Amygdala (tissue), 56 donors: ENCODE results near the gene OR8I2.
"Not testable (repeated sequence)": the region's sequence is repeated elsewhere in the genome, so short reads cannot be mapped to it uniquely, and the experiment has no call there.

ENCODE experiments used
- DNase-seq, 56 donors: peaks; one replicate each; lab custom pipeline; 2025; lab: John Stamatoyannopoulos, UW

OR8I2 gene

GRCh38 chr11:56093008-56093407 is at the start of gene OR8I2:
Gene OR8I2 (plus strand): TSS chr11:56093308. CDS start chr11:56093308, 0 bp downstream.
- no peak for DNase-seq

GRCh38 chr11:56045538-56045937 is 47.6 kb upstream of the OR8I2 start:
- DNase-seq: no peak

DNA sequence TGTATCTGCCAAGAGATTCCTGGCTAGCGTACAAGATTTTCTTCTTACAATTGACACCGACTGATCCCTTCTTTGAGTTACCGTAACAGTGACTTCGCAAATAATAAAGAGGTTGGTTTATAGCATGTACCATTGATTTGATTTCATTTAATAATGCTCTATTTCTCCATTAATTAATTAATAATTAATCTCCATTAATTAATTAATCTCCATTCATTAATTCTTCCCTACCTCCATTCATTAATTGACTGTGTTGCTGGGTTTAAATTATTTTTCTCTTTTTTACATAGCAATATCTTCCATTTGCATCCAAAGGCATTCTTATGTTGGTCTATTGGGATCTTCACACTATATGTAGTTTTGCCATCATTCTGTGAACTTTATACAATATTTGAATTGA is 44.6 kb upstream of the OR8I2 start:
- no peak for DNase-seq

DNA sequence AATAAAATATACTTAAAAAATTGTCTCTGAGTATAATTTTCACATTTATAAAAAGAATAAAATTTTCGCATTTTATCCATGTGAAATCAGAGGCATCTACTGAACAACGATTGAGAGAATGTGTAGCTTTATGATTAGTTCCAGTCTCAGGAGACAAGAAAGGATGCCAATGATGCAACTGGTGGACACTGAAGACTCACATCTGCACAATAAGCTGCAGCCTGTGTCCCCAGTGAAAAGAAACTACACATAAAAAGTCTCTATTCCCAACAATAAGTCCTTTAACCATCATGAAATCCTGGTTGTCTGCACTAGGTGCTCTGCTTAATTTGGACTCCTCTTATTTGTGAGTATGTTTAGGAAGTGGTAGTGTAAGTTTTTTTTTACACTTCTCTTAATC is 43.6 kb upstream of the OR8I2 start:
- no peak for DNase-seq

DNA sequence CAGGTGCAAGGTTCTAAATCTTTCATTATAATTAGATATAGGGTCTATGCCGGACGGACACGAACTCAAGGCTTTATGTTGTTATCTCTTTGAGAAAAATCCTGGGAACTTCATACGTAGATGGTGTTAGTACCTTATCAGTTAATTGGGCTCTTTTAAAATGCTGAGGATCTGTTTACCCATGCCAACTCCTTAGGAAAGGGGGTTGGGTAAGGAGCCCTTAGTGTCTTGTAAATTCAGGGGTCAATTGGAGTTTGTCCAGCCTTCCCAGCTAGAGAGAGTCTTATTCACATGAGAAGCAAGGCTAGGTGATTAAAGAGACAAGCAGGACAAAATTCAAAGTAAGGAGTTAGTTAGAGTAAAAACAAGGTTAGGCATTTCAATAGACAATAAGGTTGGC is 36.7 kb upstream of the OR8I2 start:
- DNase-seq: not testable (repeated sequence)

DNA sequence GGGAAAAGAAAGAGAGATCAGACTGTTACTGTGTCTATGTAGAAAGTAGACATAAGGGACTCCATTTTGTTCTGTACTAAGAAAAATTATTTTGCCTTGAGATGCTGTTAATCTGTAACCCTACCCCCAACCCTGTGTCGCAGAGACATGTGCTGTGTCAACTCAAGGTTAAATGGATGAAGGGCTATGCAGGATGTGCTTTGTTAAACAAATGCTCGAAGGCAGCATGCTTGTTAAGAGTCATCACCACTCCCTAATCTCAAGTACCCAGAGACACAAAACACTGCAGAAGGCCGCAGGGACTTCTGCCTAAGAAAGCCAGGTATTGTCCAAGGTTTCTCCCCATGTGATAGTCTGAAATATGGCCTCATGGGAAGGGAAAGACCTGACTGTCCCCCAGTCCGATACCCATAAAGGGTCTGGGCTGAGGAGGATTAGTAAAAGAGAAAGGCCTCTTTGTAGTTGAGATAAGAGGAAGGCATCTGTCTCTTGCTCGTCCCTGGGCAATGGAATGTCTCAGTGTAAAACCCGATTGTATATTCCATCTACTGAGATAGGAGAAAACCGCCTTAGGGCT is 35.4 kb upstream of the OR8I2 start:
- DNase-seq: not testable (repeated sequence)

DNA sequence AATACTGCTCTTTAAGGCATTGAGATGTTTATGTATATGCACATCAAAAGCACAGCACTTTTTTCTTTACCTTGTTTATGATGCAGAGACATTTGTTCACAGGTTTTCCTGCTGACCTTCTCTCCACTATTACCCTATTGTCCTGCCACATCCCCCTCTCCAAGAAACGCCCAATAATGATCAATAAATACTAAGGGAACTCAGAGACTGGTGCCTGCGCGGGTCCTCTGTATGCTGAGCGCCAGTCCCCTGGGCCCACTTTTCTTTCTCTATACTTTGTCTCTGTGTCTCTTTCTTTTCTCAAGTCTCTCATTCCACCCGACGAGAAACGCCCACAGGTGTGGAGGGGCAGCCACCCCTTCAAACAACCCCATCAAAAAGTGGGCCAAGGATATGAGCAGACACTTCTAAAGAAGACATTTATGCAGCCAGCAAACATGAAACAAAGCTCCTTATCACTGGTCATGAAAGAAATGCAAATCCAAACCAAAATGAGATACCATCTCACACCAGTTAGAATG is 34.8 kb upstream of the OR8I2 start:
- DNase-seq: not testable (repeated sequence)

DNA sequence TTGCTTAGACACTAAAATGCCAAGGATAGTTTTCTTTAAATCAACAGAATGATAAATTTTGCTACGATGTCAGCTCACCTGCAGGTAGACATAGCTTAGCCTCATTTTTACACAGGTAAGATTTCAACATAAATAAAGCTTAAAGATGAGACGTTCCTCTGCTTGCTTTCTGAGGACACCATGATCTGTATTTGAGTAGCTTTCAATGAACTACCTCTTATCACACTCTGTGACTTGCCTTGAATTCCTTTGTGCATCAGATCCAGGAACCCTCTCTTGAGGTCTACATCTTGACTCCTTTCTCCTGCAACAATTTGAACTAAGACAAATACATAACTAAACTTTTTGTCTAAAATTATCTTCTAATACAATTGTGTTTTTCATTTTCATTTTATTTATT is 26.1 kb upstream of the OR8I2 start:
- DNase-seq: no peak

DNA sequence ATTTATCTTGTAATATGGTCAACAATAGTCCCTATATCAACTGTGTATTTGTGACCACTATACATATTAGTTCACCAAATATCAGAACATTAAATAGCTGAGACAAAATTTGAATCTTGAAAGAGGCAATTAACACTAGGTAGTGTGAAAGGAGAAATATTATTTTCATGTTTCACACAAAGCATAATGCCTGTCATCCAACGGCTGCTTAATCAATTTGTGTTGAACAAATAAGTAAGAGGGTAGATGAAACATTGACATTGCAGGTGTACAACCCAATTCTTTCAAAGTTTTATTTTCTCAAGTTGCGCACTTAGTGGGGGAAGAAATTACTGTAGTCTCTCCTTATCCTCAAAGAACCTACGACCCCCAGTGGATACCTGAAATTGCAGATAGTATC is 3.4 kb upstream of the OR8I2 start:
- no peak for DNase-seq

DNA sequence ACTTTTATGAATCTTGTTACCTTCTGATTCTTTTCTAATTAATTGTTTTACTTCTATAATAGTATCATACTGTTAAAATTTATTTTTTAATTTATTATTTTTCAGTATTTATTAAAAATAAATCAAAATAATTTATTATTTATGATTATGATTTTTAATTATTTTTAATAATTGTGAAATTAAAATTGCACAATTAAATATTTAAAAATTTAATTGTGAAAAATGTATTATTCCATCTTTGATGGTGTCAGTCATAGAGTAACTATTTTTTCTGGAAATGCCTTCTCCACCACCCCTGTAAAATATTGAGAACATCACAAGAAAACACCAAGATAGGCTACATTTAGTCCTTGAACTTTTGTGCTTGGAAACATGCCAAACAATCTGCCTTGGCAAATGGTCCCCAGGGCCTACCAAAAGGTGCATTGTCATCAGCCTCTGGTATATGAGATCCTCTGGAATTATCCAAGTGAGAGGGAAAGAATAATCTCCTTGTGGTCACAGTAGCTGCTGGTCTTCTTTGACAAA is 10.2 kb downstream of the OR8I2 start, which contains the start of gene OR8H2:
Gene OR8H2 (plus strand): TSS at position 478 of the 528 bp plus-strand sequence. CDS start 1,356 bp downstream, outside the sequence.
- DNase-seq: no peak

DNA sequence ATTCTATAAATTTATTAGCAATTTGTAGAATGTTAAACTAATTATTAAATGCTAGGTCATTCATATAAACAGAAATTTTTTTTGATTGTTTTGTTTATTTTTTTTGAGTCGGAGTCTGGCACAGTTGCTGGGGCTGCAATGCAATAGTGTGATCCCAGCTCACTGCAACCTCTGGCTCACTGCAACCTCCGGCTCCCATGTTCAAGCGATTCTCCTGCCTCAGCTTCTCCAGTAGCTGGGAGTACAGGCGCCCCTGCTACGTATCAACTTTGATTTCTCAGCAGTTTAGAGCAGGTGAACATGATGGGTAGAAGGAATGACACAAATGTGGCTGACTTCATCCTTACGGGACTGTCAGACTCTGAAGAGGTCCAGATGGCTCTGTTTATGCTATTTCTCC is 29.0 kb downstream of the OR8I2 start, which contains the start of gene OR8H3:
Gene OR8H3 (plus strand): TSS at position 301 of the 400 bp plus-strand sequence. CDS start 0 bp downstream, at position 301.
- DNase-seq: no peak

DNA sequence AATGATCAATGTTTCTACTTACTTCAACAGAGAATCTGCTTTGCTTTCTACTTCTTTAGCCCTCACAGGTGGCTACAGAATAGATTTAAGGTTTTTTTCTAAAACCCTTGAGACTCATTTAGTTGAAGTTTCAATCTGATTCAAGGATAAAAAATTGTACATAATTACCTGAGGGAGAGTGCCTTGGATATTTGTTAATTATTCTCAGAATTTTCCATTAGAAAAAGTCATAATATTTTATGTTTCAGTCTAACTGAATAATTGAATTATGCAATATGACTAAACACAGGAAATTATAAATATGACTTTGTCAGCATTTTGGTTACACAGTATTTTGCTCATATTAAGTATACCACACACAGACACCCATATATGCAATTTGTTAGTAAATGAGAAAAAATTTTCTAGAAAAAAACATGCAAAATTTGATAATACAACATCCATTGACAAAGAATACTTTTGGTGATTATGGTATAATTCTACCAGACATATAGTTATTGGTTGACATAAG is 47.1 kb downstream of the OR8I2 start, which contains the start of gene OR8J3:
Gene OR8J3 (minus strand): TSS at position 51 of the 511 bp plus-strand sequence. CDS start 2,483 bp downstream, outside the sequence.
- no peak for DNase-seq

DNA sequence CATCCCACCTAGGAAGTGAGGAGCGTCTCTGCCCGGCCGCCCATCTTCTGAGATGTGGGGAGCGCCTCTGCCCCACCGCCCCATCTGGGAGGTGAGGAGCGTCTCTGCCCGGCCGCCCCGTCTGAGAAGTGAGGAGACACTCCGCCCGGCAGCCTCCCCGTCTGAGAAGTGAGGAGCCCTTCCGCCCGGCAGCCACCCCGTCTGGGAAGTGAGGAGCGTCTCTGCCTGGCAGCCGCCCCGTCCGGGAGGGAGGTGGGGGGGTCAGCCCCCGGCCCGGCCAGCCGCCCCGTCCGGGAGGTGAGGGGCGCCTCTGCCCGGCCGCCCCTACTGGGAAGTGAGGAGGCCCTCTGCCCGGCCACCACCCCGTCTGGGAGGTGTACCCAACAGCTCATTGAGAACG is 50.6 kb downstream of the OR8I2 start:
- DNase-seq: not testable (repeated sequence)
